HG03565 (cell line): ENCODE results near the gene SCPEP1.

ENCODE experiments used
- ATAC-seq: cut with Tn5 transposase; IDR thresholded peaks from one replicate; pipeline ENCODE4 v1.9.1; 2021; ENCODE audit warnings: mild to moderate bottlenecking, moderate library complexity; ENCODE audit not compliant: unreplicated experiment

The SCPEP1 gene

DNA sequence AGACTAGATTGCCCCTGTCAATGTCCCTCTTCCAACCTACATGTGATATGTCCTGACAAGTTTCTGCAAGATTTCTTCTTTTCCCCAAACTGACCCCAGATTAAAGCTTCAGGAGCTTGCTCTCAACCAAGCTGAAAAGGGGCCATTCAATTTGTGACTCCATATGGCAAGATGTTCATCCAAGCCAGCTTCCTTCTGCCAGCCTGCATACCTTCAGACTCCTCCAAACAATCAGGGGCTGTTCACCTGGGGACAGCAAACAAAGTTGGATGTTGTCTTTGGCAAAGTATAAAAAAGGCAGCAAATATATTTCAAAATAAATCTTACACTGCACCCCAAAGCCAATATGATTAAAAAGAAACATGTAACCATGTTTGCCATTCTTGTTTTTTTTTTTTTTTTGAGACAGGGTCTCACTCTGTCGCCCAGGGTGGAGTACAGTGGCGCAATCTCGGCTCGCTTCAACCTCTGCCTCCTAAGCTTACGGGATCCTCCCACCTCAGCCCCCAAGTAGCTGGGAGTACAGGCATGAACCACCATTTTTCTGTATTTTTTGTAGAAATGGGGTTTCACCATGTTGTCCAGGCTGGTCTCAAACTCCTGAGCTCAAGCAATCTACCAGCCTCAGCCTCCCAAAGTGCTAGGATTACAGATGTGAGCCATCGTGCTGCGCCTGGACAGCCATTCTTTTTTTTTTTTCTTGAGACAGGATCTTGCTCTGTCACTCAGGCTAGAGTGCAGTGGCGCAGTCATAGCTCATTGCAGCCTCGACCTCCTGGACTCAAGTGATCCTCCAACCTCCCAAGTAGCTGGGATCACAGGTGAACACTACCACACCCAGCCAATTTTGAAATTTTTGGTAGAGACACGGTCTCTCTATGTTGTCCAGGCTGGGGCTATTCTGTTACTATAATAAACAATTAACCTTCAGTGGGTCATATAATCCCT is 57.1 kb downstream of the SCPEP1 start:
- no peak for ATAC-seq

GRCh38 chr17:57035971-57036481 is 58.1 kb downstream of the SCPEP1 start:
- no peak for ATAC-seq

GRCh38 chr17:57037411-57037810 is 59.5 kb downstream of the SCPEP1 start:
- ATAC-seq, result no peak

DNA sequence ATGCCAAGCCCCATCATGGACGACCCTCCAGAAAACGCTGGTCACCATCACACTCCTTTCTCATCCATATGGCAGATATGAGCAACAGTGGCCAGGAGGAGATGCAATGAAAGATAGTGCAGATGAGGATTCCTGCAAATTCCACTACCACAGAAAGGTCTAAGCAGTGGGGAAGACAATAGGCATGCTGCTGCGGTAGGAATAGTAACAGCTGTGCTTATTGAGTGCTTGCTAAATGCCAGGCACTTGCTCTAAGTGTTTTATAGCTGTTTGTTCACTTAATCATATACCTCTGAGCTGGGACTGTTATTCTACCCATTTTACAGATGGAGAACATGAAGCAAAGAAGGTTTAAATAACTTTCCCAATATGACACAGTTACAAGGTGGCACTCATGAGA is 60.6 kb downstream of the SCPEP1 start:
- ATAC-seq, result no peak

DNA sequence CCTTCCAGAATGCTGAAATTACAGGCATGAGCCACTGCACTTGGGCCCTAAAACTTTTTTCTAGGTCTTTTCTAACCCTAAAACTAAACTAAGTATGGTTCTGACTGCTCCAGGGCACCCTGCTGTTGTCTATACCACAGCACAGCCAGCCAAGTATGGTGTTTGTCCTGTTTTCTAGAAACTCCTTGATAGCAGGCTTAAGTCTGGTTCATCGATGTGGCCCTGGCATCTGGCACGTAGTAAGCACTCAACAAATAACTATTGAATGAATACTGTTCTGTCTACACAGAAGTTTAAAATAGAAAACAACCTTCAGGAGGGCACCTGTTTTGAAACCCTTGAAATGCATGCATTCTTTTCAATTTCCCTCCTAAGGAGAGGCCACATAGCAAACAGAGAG is 62.6 kb downstream of the SCPEP1 start:
- no peak for ATAC-seq

GRCh38 chr17:57043276-57043675 is 65.3 kb downstream of the SCPEP1 start:
- ATAC-seq, result no peak

DNA sequence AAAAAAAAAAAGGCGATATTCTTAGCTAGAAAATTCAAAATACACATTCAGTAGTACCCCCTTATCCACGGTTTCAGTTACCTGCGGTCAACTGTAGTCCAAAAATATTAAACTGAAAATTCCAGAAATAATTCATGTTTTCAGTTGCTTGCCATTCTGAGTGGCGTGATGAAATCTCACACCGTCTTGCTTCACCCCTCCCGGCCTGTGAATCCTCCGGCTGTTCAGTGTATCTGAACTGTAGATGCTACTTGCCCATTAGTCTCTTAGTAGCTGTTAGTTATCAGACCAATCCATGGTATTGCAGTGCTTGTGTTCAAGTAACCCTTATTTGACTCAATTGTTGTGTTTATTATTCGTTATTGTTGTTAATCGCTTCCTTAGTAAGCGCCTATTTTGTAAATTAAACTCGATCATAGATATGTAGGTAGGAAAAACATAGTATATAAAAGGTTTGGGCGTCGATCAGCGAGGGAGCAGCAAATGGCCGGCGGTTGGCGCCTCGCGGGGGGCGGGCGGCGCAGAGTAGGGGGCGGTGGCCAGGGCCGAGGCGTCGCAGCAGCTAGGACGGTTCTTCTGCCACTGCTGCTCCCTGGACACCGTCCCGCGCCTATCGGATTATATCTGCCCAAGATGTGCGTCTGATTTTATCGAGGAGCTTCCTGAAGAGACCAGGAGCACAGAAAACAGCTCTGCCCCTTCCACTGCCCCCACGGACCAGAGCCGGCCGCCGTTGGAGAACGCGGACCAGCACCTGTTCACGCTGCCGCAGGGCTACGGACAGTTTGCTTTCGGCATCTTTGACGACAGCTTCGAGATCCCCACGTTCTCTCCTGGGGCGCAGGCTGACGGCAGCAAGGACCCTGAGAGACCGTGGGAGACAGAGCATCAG is 67.3 kb downstream of the SCPEP1 start:
- no peak for ATAC-seq

DNA sequence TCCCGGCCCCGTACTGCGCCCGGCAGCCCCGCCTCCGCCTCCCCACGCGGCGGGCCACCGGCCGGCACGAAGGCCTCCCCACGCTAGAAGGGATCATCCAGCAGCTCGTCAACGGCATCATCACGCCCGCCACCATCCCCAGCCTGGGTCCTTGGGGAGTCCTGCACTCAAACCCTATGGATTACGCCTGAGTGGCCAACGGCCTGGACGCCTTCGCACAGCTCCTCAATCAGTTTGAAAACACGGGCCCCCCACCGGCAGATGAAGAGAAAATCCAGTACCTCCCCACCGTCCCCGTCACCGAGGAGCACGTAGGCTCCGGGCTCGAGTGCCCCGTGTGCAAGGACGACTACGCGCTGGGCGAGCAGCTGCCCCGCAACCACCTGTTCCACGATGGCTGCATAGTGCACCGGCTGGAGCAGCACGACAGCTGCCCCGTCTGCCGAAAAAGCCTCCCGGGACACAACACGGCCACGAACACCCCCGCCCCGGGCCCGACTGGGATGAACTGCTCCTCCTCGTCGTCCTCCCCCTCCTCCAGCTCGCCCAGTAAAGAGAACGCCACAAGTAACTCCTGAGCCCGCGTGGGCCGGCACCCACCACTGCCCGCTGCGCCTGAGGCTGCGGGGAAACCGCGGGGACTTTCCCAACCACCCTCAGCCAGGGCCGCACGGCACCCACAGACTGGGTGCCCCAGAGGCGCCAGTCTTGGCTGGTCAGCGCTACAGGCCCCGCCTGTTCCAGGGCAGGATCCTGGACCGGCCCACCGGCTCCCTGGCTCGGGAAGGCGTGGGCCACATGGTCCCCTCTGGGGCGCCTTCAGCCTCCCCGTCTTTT is 68.2 kb downstream of the SCPEP1 start:
- ATAC-seq, result peak; percentile 54

DNA sequence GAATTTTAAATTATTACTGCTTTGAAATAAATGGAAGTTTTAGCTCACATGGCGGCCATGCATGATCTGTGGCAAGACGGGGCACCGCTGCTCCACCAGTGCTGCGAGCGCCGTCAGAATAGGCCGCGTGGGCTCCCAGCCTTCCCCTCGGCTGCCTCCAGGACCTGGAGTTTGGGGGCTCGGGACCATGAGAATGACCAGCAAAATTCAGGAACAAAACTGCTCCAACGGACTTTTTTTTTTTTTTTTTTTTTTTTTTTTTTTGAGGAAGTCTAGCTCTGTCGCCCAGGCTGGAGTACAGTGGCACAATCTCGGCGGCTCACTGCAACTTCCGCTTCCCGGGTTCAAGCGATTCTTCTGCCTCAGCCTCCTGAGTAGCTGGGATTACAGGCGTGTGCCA is 68.8 kb downstream of the SCPEP1 start:
- no peak for ATAC-seq

GRCh38 chr17:57048096-57048495 is 70.2 kb downstream of the SCPEP1 start:
- ATAC-seq, result no peak

DNA sequence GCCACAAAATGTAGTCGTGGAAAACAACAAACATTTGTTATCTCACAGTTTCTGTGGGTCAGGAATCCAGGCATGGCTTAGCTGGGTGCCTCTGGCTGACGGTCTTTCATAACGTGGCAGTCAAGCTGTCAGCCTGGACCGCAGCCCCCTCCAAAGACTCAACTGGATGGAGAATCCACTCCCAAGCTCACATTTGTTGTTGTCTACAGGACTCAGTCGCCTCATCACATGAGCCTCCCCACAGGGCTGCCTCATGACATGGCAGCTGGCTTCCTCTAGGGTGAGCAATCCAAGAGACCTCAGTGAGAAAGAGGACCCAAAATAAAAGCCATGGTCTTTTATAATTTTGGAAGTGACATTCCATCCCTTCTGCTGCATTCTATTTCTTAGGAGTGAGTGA is 72.4 kb downstream of the SCPEP1 start:
- no peak for ATAC-seq

DNA sequence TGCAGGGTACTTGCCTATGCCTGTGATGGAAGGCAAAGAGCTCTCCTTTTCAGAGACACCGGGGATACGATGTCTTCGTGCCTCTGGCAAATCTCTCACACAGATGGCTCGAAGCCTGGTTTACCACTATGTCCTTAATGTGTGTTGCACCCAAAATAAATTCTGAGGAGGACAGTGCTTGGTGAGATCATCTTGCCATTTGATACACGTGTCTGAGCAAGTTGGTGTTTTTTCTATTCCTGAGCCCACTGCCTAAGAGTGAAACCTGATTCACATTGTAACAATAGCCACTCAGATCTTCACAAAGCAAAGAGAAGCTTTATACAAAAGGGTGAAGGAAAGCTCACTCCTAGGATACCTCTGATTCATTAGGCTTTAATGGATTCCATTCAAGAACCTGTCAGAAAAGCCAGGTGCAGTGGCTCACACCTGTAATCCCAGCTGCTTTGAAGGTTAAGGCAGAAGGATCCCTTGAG is 74.0 kb downstream of the SCPEP1 start:
- no peak for ATAC-seq
